HS-27A (cell line): ENCODE results near the gene RALBP1.
"Not testable (repeated sequence)": the region's sequence is repeated elsewhere in the genome, so short reads cannot be mapped to it uniquely, and the experiment has no call there.

Experiments
- DNase-seq: peaks from one replicate; pipeline ENCODE4 v3.0.0-alpha.2; 2012; ENCODE audit warnings: low read depth, missing footprints

The RALBP1 gene

GRCh38 chr18:9454061-9454703 lies 21.1 kb upstream of the RALBP1 start:
- no peak for DNase-seq

- no peak for DNase-seq
These were observed 19.4 kb upstream of the RALBP1 start for GRCh38 chr18:9455718-9456511.

- no peak for DNase-seq
These were observed 9.2 kb upstream of the RALBP1 start for GRCh38 chr18:9466127-9466526.

GRCh38 chr18:9466846-9467245 lies 8.5 kb upstream of the RALBP1 start:
- no peak for DNase-seq

GRCh38 chr18:9468998-9469397 lies 6.3 kb upstream of the RALBP1 start:
- no peak for DNase-seq

GRCh38 chr18:9469685-9470084 lies 5.6 kb upstream of the RALBP1 start:
- DNase-seq, result no peak

GRCh38 chr18:9474108-9474982 lies 968 bp upstream of the RALBP1 start:
- DNase-seq, result no peak

GRCh38 chr18:9475643-9476591 lies 604 bp downstream of the RALBP1 start:
- DNase-seq, result peak; percentile 22

- not testable (repeated sequence) for DNase-seq
These were observed 1.6 kb downstream of the RALBP1 start for GRCh38 chr18:9476949-9477348.

GRCh38 chr18:9477509-9477908 lies 2.2 kb downstream of the RALBP1 start:
- DNase-seq, result no peak

GRCh38 chr18:9478545-9478944 lies 3.2 kb downstream of the RALBP1 start:
- no peak for DNase-seq

GRCh38 chr18:9482790-9483189 lies 7.5 kb downstream of the RALBP1 start:
- no peak for DNase-seq

GRCh38 chr18:9483526-9483925 lies 8.2 kb downstream of the RALBP1 start:
- DNase-seq, result no peak

- DNase-seq, result not testable (repeated sequence)
These were observed 9.5 kb downstream of the RALBP1 start for GRCh38 chr18:9484856-9485255.

- DNase-seq, result no peak
These were observed 13.2 kb downstream of the RALBP1 start for GRCh38 chr18:9488538-9488937.

- DNase-seq, result no peak
These were observed 19.5 kb downstream of the RALBP1 start for GRCh38 chr18:9494778-9495331.

- DNase-seq, result no peak
These were observed 20.2 kb downstream of the RALBP1 start for GRCh38 chr18:9495465-9495864.

- no peak for DNase-seq
These were observed 20.8 kb downstream of the RALBP1 start for GRCh38 chr18:9495916-9496705.

- DNase-seq, result no peak
These were observed 30.9 kb downstream of the RALBP1 start for GRCh38 chr18:9506046-9506792.
